22Rv1 (cell line): Measurements from ENCODE around the gene MSS51.

Source experiments
- ZFX ChIP-seq: fragments of 450-650 bp; IDR thresholded peaks from 2 replicates; pipeline ENCODE4 v1.6.1; 2017; ENCODE audit warnings: antibody characterized with exemption, borderline replicate concordance
- TF ChIP-seq, protein P1 (sequence below): fragments of 450-650 bp; IDR thresholded peaks from 2 replicates; pipeline ENCODE4 v1.5.1; 2017; ENCODE audit warnings: mild to moderate bottlenecking

DNA sequence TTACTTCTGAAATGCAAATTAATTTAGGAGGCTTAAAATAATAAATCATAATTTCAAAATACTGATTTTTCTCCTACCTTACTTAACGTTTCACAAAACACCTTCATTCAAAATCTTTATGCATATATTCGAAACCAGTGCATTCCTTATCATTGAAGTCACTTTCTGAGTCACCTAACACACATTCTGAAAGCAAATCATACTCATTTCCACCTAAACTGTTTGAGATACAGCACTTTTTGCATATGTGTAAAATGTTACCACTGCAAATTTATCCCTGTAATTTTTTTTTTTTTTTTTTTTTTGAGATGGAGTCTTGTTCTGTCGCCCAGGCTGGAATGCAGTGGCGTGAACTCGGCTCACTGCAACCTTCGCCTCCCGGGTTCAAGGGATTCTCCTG, 46.8 kb upstream of the MSS51 start:
- TF ChIP-seq, protein P1, sequence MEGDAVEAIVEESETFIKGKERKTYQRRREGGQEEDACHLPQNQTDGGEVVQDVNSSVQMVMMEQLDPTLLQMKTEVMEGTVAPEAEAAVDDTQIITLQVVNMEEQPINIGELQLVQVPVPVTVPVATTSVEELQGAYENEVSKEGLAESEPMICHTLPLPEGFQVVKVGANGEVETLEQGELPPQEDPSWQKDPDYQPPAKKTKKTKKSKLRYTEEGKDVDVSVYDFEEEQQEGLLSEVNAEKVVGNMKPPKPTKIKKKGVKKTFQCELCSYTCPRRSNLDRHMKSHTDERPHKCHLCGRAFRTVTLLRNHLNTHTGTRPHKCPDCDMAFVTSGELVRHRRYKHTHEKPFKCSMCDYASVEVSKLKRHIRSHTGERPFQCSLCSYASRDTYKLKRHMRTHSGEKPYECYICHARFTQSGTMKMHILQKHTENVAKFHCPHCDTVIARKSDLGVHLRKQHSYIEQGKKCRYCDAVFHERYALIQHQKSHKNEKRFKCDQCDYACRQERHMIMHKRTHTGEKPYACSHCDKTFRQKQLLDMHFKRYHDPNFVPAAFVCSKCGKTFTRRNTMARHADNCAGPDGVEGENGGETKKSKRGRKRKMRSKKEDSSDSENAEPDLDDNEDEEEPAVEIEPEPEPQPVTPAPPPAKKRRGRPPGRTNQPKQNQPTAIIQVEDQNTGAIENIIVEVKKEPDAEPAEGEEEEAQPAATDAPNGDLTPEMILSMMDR = no peak
- no peak for TF ChIP-seq ZFX
